ENCODE data around the gene MREG.
"Not testable (repeated sequence)": the region's sequence is repeated elsewhere in the genome, so short reads cannot be mapped to it uniquely, and the experiment has no call there.

MREG gene

GRCh38 chr2:215984661-215985060 lies 28.7 kb downstream of the MREG start:
- no peak for DNase-seq

GRCh38 chr2:215983581-215984351 lies 29.6 kb downstream of the MREG start:
- no peak for DNase-seq

GRCh38 chr2:215982465-215982875 lies 30.9 kb downstream of the MREG start:
- no peak for DNase-seq

- DNase-seq: no peak
Measured at GRCh38 chr2:215981115-215981514, 32.2 kb downstream of the MREG start.

DNA sequence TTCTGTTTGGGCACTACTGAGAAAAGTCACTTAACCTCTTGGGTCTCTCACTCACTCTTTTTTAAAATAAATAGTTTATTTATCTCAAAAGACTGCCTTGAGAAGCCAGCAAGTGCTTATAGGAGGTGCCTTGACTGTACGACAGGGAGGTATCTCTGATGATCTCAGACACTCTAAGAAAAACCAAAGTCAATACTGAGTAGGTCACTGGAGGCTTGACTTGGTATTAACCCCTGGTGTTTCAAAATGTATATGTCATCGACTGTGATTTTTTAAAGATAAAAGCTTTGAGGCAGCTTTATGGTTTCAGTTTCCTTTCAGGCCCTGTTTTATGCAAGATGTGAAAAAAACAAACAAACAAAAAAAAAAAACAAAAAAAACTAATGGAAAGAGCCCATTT lies 33.7 kb downstream of the MREG start:
- no peak for DNase-seq

GRCh38 chr2:215974700-215975429 lies 38.5 kb downstream of the MREG start:
- no peak for DNase-seq

DNA sequence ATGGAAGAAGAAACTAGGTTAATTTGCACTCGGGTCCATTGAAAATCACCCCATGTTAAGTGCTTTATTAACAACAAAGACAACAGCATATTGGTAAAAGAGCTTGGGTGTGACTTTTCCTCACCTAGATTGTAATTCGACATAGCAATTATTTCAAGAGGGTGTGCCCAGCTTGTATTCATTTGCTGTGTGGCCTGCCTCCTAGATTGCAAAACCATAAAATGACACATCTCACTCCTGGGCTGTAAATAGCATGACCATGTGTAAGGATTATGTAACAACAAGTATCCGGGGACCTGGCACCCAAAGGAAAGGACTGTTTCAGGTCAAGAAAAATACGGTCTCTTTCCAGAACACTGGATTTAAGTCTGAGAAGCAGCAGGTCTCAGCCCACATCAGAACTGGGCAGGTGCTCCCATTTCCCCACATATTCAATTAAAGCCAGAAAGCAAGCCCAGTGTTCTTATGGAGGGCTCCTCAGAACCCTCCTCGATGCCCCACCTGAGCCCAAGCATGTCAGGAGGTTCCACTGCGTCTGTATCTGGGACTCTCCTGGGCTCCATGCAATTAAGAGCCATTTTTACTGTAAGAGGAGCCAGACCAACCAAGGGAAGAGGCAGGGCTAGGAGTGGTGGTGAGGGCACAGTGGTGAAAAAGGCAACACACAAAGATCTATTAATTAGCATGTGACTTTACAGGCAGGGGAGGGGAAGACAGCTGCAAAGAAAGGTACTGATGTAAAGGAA lies 39.2 kb downstream of the MREG start:
- DNase-seq: peak; percentile 49

DNA sequence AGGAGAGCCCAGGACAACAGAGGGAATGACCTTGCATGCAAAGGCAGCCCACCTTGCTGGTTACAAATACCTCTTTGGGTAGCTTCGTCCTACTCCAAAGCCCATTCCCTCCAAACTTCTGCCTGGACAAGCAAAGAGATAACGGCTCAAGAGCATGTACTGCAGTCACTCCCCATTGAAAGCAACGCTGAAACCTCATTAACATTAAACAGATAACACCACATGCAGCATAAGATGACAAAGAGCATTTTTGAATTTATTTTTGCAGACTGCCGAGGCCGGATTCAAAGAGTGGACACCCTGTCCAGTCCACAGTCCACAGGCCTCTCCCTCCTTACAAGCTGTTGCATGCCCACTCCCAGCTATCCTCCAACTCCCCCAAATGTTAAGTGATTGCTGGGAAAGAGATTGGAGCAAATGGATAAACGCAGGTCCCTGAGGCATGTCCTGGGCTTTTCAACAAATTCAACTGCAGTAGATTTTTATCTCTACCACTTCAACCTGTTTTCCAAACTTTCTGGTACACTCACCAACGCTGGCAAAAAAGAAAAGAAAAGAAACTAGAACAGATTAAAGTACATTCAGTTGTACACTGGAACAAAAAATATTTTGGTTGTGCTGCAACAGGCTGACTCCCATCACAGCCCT lies 40.1 kb downstream of the MREG start:
- no peak for DNase-seq

DNA sequence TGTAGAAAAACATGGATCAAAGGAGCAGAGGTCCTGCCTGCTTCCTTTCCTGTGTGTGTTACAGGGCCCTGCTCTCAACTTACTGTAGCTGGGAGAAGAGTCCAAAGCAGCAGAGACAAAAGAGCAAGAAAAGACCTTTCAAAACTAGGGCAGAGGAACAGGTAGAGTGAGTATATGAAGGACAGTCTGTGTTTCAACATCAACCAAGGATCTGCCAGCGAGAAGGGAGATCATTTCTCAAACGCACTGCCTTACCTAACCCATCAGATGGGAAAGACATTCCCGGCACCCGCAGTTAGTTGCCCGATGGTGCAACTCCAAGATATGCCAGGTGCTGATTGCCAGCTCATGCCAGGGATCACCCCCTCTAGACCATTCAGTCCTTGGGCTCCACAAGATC lies 41.7 kb downstream of the MREG start:
- DNase-seq: no peak

DNA sequence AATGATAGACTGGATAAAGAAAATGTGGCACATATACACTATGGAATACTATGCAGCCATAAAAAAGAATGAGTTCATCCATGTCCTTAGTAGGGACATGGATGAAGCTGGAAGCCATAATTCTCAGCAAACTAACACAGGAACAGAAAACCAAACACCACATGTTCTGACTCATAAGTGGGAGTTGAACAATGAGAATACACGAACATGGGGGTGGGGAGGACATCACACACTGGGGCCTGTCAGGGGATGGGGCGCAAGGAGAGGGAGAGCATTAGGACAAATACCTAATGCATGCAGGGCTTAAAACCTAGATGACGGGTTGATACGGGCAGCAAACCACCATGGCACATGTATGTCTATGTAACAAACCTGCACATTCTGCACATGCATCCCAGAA lies 42.5 kb downstream of the MREG start:
- DNase-seq: not testable (repeated sequence)

DNA sequence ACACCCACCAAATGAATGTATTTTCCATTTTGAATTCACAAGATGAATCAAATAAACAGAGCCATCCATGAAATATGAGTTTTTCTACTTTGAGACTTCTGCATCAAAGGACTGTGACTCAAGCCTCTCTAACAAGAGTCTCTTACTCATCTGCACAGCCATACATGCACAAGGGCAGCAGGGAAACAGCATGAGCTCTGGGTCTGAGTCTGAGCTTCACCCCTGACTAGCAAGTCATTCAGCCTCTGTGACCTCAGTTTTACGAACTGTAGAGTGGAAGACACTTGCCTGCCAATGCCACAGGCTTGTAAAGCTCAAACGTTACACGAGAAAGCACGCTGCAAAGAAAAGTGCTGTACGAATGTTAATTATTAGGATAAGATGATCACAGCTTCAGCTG lies 42.9 kb downstream of the MREG start:
- DNase-seq: no peak

- no peak for DNase-seq
Measured at GRCh38 chr2:215969131-215969841, 44.1 kb downstream of the MREG start.

DNA sequence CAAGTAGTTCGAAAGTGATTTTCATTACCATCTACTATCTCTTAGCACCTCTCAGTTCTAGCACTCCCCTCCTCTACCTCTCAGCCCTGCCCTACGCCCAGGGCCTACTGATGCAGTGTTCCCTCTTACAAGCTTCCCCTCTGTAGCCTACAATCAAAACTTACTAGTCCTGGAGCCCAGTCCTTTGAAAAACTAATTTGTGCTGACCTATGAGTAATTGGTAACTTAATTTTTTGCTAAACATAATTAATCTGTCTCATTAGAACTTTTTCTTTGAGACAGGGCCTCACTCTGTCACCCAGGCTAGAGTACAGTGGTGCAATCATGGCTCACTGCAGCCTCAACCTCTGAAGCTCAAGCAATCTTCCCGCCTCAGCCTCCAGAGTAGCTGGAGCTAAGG lies 44.9 kb downstream of the MREG start:
- DNase-seq: no peak

GRCh38 chr2:215967590-215968378 lies 45.6 kb downstream of the MREG start:
- DNase-seq: no peak

- no peak for DNase-seq
Measured at GRCh38 chr2:215966951-215967350, 46.4 kb downstream of the MREG start.

DNA sequence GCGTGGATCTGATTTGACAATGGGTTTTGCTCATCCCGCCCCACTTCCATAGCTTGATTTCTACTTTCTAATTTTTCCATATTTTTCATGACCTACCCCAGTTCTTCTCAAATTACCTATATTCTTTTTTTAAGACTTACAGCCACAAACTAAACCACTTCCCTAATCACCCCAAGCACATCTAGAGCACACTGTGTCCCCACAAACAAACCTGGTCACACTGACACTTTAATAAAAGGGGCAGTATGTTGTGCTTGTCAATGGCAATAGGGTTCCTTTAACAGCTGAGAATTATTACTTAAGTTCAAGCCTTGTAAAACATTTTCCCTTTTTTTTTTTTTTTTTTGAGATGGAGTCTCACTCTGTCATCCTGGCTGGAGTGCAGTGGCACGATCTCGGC lies 47.1 kb downstream of the MREG start:
- no peak for DNase-seq

DNA sequence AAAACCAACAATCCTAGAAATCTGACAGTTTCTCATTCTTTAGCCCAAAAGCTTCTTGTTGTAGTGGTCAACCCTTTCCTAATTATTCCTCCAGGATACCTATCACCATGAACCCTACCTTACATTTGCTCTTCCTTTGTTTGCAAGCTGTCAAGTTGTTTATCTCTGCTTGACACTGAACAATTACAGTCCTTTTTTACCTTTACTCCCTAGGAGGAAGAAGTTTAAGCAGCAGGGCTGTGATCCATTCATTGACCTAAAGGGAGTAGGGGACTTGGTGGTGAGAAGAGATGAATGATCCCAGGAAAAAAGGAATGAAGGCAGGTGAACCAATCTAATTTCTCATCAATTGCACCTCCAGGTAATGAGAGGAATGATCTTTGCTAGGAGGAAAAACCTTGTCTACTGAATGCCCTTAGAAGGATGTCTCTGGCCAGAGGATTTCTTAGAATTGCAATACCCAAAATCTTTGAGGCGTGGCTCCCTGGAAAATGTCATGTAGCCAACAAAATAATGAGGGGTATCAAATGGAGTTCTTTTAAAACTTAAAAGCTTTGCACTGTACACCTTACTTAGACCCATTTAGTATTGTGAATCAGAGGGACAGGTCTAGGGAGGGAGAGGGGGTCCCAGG lies 47.7 kb downstream of the MREG start:
- DNase-seq: no peak

- DNase-seq: no peak
Measured at GRCh38 chr2:215961981-215962380, 51.4 kb downstream of the MREG start.

DNA sequence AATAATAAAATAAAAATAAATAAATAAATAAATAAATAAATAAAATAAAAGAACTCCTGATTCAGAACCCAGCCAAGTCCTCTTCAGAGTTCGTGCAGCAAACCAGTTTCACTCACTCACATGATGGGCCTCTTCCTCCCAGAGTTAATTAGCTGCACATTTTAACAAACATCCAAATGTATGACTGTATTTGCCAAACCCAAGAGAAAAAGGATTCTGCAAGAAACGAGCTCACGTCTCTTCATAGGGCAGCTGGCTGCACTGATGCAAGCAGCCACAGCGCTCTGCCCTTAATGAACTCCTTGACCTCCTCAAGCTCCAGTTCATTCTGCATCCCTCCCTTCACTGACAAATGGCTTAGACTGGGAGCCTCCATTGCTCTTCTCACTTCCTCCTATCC lies 55.1 kb downstream of the MREG start:
- no peak for DNase-seq

DNA sequence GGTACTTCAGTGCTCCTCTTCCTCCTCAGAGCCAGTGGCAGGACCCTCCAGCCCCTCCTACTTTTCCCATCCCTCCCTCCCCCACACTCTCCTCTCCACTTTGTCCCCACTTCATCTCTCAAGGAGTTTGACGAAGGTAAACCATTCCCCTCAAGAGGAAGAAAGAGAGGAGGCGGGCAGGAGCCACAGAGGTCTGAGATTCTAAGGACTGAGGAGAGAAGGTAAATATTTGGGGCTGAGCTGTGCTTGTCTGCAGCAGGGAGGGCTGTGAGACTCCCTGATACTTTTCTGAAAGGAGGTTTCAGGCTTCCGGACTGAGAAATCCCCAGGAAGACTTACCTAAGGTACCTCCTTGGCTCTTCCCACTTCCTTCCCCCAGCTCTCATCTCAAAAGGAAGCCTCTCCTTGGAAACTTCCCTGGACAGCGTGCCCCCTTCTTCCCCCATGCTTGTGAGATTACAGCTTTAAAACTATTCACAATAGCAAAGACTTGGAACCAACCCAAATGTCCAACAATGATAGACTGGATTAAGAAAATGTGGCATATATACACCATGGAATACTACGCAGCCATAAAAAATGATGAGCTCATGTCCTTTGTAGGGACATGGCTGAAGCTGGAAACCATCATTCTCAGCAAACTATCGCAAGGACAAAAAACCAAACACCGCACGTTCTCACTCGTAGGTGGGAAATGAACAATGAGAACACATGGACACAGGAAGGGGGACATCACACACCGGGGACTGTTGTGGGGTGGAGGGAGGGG lies 55.8 kb downstream of the MREG start:
- DNase-seq: not testable (repeated sequence)

Data from NCI-H1436 treated with DMSO at 0.1 percent for 48 hours (cell line).